ENCODE measurements around the gene EEF1AKMT2. TPM values are rescaled to one million over a fixed set of nuclear protein-coding genes. Genes with fewer than 3 reads are reported as not detected.

The EEF1AKMT2 gene
- total and polyA plus RNA-seq, 2 of the 13 experiments (the other 11 are each of a cell fraction or from before 2014, with no cell fraction given): 11.3 to 19.3 TPM

DNA sequence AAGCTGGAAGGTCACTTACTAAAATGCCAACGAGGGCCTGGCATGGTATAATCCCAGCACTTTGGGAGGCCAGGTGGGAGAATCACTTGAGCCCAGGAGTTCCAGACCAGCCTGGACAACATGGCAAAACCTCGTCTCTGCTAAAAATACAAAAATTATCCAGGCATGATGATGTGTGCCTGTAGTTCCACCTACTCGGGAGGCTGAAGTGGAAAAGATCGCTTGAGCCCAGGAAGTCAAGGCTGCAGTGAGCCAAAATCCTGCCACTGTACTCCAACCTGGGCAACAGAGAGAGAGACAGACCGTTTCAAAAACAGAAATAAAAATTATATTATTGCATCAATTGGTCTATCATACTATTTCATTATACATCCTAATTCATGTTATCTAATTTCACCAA is 29.4 kb downstream of the EEF1AKMT2 start:
- no peaks in the 10 kb centered on the region for H3K9me3 ChIP-seq (ENCODE audit: low read length)
- no peaks in the 10 kb centered on the region for H3K79me2 ChIP-seq (ENCODE audit: insufficient read depth, low read length)
- H3K36me3 ChIP-seq (replicated peaks in 1 of 2; ENCODE audit: control insufficient read depth in 1 of 2, insufficient read depth in 2 of 2, low read length in 2 of 2): peaks cover 0 to 23% of the 10 kb centered on the region in 2 experiments; a peak in 3 of 5 replicates
- BruUV-seq (replicated peaks): no TSS peak
- no peaks in the 10 kb centered on the region for H4K20me1 ChIP-seq (ENCODE audit: insufficient read depth, low read length)
- TF ChIP-seq NFIC (IDR thresholded peaks at IDR 0.05; ENCODE audit: low read length) (no peak), GLMP (CRISPR knock-in tag; IDR thresholded peaks at IDR 0.05; ENCODE audit: borderline replicate concordance) (no peak), ZNF383 (CRISPR knock-in tag; IDR thresholded peaks at IDR 0.05; ENCODE audit: borderline replicate concordance) (no peak)
- ChIA-PET POLR2A (no interaction called here), CTCF (ENCODE audit: low intra/inter-chr PET ratio, low total read pairs) (no interaction called here)
- no peak overlapping the region for H3K4me3 ChIP-seq (replicated peaks in 1 of 3; ENCODE audit: insufficient read depth in 1 of 3, low read depth in 2 of 3, low read length in 3 of 3)
- intact Hi-C loops (cut with micrococcal nuclease; ENCODE audit: unreplicated experiment) (no loop called here), in situ Hi-C loops (cut with HindIII; ENCODE audit: extremely low pct_ligation_motif_present, low pct_unique_long_range_greater_than_20kb) (no loop called here)
- no peak overlapping the region for H3K4me2 ChIP-seq (ENCODE audit: low read depth, low read length)
- ATAC-seq (no peak), FAIRE-seq (no peak), DNase-seq (ENCODE audit: low spot score) (no peak)
- 96% methylated on average over 5 of the region's 5 CpGs for WGBS (ENCODE audit: low lambda C conversion rate)
- no peak overlapping the region for H2AFZ ChIP-seq (ENCODE audit: low read length)
- no peak overlapping the region for H3K9ac ChIP-seq (ENCODE audit: insufficient read depth, low read depth, low read length)
- H3K4me1 ChIP-seq (ENCODE audit: insufficient read depth, low read length): no peaks in the 10 kb centered on the region; the same call in 1 of the 2 replicates
- H3K27me3 ChIP-seq (ENCODE audit: control insufficient read depth in 1 of 2, insufficient read depth in 2 of 2, low read length in 2 of 2): no peaks in the 10 kb centered on the region
- no peak overlapping the region for H3K27ac ChIP-seq (ENCODE audit: extremely low read length, insufficient read depth, low read length)

DNA sequence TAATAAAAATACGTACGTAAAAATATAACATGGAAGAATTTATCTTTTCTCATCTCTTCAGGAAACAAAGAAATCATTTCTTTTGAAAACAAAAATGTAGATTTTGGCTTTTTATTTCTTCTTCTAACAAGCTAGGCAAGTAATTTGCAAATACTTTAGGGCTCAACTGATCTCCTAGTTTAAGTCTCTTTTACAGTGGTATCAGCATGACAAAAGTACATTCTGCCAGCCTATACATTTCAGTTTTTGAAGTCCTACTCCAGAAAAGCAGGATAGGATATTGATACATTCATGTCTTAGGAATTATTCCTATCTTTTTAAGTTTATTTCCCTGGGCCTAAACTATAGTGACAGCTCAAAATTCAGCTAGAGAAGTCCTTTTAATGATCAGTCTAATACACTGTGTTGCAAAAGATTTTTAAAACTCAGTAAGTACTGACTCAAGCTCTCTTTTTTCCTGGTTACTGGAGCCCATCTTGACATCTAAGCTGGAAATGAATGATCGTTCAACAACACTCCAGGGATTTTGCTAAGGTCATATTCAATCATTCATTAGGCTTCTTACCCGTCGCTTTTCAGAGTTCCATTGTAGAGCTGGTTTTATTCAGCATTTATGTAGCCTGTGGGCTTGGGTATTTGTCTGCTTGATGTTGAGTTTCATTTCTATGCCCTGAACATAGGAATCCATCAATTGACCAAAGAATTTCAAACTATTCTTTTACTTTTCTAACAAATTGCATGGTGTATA is 35.4 kb downstream of the EEF1AKMT2 start:
- 97% methylated on average over 5 of the region's 5 CpGs for WGBS (ENCODE audit: low lambda C conversion rate)
- Histone ChIP-seq H3K27me3 (ENCODE audit: control insufficient read depth in 1 of 2, insufficient read depth in 2 of 2, low read length in 2 of 2) (no peaks in the 10 kb centered on the region), H3K36me3 (replicated peaks in 1 of 2; ENCODE audit: control insufficient read depth in 1 of 2, insufficient read depth in 2 of 2, low read length in 2 of 2) (peaks cover 0 to 18% of the 10 kb centered on the region in 2 experiments; a peak in 4 of 5 replicates), H3K4me1 (ENCODE audit: insufficient read depth, low read length) (no peaks in the 10 kb centered on the region), H3K9ac (ENCODE audit: insufficient read depth, low read depth, low read length) (no peak overlapping the region), H3K27ac (ENCODE audit: extremely low read length, insufficient read depth, low read length) (no peak overlapping the region), H3K4me2 (ENCODE audit: low read depth, low read length) (no peak overlapping the region), H3K4me3 (replicated peaks in 1 of 3; ENCODE audit: insufficient read depth in 1 of 3, low read depth in 2 of 3, low read length in 3 of 3) (no peak overlapping the region), H3K9me3 (ENCODE audit: low read length) (no peaks in the 10 kb centered on the region), H2AFZ (ENCODE audit: low read length) (no peak overlapping the region), H3K79me2 (ENCODE audit: insufficient read depth, low read length) (no peaks in the 10 kb centered on the region), H4K20me1 (ENCODE audit: insufficient read depth, low read length) (no peaks in the 10 kb centered on the region)
- BruUV-seq (replicated peaks): no TSS peak
- ChIA-PET POLR2A (interaction anchor here (1.3 kb wide), 1 partner anchor 35 kb away, joined by 4 read pairs; the partner anchor contains the start of gene EEF1AKMT2), CTCF (ENCODE audit: low intra/inter-chr PET ratio, low total read pairs) (no interaction called here)
- DNase-seq (ENCODE audit: low spot score): no peak
- intact Hi-C loops (cut with micrococcal nuclease; ENCODE audit: unreplicated experiment): no loop called here
- no peak for TF ChIP-seq TFE3 (CRISPR knock-in tag; IDR thresholded peaks at IDR 0.05)
- no peak for ATAC-seq
- in situ Hi-C loops (cut with HindIII; ENCODE audit: extremely low pct_ligation_motif_present, low pct_unique_long_range_greater_than_20kb): no loop called here
- no peak for FAIRE-seq
